Measurements from ENCODE around the gene SAP30BP. TPM values are rescaled to one million over a fixed set of nuclear protein-coding genes. Genes with fewer than 3 reads are reported as not detected.

Gene SAP30BP
- total and polyA plus RNA-seq, 2 of the 13 experiments (the other 11 are each of a cell fraction or from before 2014, with no cell fraction given): 67.7 to 99.4 TPM

DNA sequence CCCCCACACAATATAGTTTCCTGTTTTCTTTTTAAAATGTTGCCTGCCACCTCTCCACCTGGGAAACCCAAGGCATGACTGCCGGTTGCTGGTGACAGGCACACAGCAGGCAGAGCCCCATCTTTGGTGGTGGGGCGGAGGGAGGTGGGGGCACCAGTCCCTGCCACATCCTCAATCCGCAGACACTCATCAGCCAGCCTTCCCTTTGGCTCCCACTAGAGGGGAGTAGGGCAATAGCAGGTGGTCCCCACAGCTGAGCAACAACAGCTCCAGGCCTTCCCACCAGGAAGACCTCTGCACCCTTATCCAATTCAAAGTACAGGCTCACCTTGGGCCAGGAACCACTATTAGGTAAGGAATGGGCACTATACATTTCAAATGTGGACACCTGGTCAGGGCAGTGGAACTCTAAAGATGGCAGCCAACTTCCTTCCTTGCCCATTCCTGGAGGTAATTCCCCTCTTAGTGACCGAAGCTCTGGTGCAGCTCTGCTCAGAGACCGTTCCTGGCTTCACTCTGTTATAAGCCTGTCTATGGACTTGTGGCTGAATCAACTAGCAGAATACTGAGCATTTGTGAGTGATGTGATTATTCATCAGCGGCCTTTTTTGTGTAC, 14.1 kb upstream of the SAP30BP start (continued):
- TF ChIP-seq MBNL3 (CRISPR knock-in tag; conservative IDR thresholded peaks at IDR 0.05) (no peak), ZFAT (CRISPR knock-in tag; conservative IDR thresholded peaks at IDR 0.05) (no peak), ZNF550 (CRISPR knock-in tag; IDR thresholded peaks at IDR 0.05; ENCODE audit: borderline replicate concordance) (no peak), HNF4A (CRISPR knock-in tag; IDR thresholded peaks at IDR 0.05) (no peak), YEATS2 (CRISPR knock-in tag; IDR thresholded peaks at IDR 0.05; ENCODE audit: borderline replicate concordance) (no peak), ZNF572 (CRISPR knock-in tag; IDR thresholded peaks at IDR 0.05) (no peak), XRCC5 (optimal IDR thresholded peaks at IDR 0.05; ENCODE audit: low read length) (peak; percentile 89), KLF9 (CRISPR knock-in tag; IDR thresholded peaks at IDR 0.05; ENCODE audit: low read depth) (no peak), ERF (CRISPR knock-in tag; IDR thresholded peaks at IDR 0.05) (no peak), SRSF9 (IDR thresholded peaks at IDR 0.05; ENCODE audit: borderline replicate concordance, insufficient read depth, low read depth, low read length, poor library complexity, severe bottlenecking) (no peak), SNAPC2 (CRISPR knock-in tag; IDR thresholded peaks at IDR 0.05) (no peak), GATAD1 (CRISPR knock-in tag; IDR thresholded peaks at IDR 0.05) (peak; percentile 35; the same call in 1 of the 2 replicates), ELF4 (CRISPR knock-in tag; IDR thresholded peaks at IDR 0.05; ENCODE audit: borderline replicate concordance) (no peak), TEAD2 (CRISPR knock-in tag; IDR thresholded peaks at IDR 0.05) (no peak), ZNF335 (CRISPR knock-in tag; IDR thresholded peaks at IDR 0.05) (0 out of 2 replicates have a peak, but pooled peaks have one; percentile 29), ZNF10 (CRISPR knock-in tag; IDR thresholded peaks at IDR 0.05; ENCODE audit: borderline replicate concordance, low read depth) (no peak), SMAD3 (CRISPR knock-in tag; IDR thresholded peaks at IDR 0.05) (no peak), NFE2L1 (CRISPR knock-in tag; IDR thresholded peaks at IDR 0.05; ENCODE audit: borderline replicate concordance) (no peak)
- TF ChIP-seq, protein P1, sequence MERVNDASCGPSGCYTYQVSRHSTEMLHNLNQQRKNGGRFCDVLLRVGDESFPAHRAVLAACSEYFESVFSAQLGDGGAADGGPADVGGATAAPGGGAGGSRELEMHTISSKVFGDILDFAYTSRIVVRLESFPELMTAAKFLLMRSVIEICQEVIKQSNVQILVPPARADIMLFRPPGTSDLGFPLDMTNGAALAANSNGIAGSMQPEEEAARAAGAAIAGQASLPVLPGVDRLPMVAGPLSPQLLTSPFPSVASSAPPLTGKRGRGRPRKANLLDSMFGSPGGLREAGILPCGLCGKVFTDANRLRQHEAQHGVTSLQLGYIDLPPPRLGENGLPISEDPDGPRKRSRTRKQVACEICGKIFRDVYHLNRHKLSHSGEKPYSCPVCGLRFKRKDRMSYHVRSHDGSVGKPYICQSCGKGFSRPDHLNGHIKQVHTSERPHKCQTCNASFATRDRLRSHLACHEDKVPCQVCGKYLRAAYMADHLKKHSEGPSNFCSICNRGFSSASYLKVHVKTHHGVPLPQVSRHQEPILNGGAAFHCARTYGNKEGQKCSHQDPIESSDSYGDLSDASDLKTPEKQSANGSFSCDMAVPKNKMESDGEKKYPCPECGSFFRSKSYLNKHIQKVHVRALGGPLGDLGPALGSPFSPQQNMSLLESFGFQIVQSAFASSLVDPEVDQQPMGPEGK (CRISPR knock-in tag; IDR thresholded peaks at IDR 0.05): peak; percentile 74
- TF ChIP-seq, protein P2, sequence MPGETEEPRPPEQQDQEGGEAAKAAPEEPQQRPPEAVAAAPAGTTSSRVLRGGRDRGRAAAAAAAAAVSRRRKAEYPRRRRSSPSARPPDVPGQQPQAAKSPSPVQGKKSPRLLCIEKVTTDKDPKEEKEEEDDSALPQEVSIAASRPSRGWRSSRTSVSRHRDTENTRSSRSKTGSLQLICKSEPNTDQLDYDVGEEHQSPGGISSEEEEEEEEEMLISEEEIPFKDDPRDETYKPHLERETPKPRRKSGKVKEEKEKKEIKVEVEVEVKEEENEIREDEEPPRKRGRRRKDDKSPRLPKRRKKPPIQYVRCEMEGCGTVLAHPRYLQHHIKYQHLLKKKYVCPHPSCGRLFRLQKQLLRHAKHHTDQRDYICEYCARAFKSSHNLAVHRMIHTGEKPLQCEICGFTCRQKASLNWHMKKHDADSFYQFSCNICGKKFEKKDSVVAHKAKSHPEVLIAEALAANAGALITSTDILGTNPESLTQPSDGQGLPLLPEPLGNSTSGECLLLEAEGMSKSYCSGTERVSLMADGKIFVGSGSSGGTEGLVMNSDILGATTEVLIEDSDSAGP (CRISPR knock-in tag; IDR thresholded peaks at IDR 0.05; ENCODE audit: borderline replicate concordance): no peak
- TF ChIP-seq, protein P3, sequence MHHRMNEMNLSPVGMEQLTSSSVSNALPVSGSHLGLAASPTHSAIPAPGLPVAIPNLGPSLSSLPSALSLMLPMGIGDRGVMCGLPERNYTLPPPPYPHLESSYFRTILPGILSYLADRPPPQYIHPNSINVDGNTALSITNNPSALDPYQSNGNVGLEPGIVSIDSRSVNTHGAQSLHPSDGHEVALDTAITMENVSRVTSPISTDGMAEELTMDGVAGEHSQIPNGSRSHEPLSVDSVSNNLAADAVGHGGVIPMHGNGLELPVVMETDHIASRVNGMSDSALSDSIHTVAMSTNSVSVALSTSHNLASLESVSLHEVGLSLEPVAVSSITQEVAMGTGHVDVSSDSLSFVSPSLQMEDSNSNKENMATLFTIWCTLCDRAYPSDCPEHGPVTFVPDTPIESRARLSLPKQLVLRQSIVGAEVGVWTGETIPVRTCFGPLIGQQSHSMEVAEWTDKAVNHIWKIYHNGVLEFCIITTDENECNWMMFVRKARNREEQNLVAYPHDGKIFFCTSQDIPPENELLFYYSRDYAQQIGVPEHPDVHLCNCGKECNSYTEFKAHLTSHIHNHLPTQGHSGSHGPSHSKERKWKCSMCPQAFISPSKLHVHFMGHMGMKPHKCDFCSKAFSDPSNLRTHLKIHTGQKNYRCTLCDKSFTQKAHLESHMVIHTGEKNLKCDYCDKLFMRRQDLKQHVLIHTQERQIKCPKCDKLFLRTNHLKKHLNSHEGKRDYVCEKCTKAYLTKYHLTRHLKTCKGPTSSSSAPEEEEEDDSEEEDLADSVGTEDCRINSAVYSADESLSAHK (CRISPR knock-in tag; IDR thresholded peaks at IDR 0.05; ENCODE audit: borderline replicate concordance): no peak
- TF ChIP-seq, protein P4, sequence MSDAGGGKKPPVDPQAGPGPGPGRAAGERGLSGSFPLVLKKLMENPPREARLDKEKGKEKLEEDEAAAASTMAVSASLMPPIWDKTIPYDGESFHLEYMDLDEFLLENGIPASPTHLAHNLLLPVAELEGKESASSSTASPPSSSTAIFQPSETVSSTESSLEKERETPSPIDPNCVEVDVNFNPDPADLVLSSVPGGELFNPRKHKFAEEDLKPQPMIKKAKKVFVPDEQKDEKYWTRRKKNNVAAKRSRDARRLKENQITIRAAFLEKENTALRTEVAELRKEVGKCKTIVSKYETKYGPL (CRISPR knock-in tag; IDR thresholded peaks at IDR 0.05): no peak
- TF ChIP-seq, protein P5, sequence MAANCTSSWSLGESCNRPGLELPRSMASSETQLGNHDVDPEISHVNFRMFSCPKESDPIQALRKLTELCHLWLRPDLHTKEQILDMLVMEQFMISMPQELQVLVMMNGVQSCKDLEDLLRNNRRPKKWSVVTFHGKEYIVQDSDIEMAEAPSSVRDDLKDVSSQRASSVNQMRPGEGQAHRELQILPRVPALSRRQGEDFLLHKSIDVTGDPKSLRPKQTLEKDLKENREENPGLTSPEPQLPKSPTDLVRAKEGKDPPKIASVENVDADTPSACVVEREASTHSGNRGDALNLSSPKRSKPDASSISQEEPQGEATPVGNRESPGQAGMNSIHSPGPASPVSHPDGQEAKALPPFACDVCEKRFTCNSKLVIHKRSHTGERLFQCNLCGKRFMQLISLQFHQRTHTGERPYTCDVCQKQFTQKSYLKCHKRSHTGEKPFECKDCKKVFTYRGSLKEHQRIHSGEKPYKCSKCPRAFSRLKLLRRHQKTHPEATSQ (CRISPR knock-in tag; IDR thresholded peaks at IDR 0.05; ENCODE audit: borderline replicate concordance): no peak
